Measurements from ENCODE around the gene CNPPD1.

Gene CNPPD1

DNA sequence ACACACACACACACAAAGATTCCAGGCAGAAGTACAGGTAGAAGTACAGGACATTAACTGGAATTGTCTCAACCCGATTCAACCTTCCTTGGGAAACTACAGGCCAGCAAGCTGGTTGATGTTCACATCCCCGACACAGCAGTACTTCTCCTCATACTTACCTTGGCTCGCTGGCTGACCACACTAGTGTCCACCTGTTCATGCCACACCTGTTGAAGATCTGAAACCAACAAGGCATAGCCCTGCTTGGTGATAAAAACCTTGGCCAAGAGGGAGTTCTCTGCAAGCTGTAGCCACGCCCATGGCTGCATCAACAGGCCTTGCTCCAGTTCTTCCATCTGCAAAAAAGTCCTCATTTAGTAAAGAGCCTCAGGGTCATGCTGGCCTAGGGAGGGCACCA, 18.7 kb downstream of the CNPPD1 start:
- DNase-seq = no peak

DNA sequence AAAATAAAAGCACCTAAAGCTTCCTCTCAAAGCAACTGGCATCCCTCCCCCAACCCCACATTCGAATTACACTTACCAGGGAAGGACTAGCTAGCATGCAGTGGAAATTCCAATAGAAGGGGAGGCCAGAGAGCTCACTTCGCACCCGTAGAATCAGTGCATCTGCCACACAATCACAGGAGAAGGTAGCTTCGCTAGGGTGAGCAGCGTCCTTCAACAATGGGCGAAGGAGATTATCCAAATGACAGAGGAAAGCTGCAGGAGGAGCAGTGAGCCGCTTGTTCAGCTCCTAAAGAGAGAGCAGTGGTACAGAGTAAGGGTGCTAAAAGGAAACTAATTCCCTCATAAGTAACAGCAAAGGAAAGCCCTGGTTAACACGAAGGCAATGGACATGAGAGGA, 19.3 kb downstream of the CNPPD1 start:
- DNase-seq = no peak

DNA sequence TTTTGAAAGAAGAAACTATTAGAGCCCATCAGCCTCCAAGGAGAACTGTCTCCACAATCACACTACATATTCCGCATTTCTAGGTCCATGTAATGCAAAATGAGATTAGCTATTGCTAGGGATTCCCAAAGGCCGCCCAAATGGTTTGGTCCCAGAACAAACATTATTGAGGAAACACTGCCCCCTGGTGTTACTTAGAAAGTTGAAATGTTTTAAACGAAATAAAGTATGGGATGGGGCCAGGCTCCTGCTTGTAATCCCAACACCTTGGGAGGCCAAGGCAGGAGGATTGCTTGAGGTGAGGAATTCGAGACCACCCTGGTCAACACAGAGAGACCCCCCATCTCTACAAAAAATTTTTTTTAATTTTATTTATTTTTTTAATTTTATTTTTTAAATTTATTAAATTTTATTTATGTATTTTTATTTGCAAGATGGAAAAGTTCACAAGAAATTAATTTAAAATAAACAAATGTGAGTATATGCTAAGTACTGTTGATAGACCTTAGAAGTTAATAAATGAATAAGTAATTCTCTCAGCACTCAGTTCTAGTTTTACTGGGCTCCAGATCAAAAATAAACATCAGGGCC, 21.6 kb downstream of the CNPPD1 start:
- peak; percentile 67 for DNase-seq

DNA sequence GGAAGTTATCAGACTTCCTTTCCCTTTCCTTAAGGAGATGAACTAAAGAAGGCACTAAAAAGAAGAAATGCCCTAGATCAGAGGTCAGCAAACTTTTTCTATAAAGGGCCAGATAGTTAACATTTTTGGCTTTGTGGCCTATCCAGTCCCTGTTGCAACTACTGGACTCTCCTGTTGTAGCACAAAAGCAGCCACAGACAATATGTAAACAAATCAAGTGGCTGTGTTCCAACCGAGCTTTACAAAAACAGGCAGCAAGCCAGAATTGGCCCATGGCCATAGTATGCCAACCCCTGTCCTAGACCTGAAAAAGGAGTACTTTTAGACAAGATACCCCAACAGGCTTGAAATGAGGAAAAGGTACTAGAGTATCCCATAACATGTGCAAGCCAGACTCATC, 27.1 kb downstream of the CNPPD1 start:
- DNase-seq = no peak

DNA sequence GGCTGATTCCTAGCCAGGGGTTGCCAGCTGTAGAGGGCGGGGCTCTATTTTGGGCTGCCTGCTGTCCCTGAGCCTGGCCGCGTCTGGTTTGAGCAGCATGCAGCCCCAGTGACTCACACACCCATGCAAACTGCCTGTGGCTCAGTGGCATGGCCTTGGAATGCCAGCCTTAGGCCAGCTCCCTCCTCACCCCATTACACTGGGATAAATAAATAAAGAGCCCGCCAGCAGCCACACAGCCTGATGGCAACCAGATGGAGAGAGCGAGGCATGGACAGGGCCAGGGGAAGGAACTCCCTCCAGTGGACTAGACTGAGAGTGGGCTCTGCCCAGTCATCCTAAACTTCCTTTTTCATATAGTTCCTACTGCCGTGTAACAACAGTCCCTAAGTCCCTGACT, 34.4 kb downstream of the CNPPD1 start:
- no peak for DNase-seq

DNA sequence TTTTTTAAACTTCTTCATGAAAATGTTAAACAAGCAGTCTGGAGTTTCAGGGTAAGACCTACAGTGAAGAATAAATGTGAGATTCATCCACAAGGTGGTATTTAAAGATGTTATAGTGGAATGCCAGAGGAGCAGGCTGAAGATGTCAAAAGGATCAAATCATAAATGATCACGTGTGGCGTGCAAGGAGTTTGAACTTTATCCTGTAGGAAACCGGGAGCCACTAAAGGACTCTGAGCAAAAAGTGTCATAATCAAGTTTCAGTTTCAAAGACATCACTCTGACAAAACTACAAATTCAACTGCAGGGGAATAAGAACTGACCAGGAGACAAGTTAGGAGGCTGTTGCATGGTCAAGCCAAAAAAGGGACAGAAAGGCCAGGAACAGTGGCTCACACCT, 36.0 kb downstream of the CNPPD1 start:
- DNase-seq = no peak

DNA sequence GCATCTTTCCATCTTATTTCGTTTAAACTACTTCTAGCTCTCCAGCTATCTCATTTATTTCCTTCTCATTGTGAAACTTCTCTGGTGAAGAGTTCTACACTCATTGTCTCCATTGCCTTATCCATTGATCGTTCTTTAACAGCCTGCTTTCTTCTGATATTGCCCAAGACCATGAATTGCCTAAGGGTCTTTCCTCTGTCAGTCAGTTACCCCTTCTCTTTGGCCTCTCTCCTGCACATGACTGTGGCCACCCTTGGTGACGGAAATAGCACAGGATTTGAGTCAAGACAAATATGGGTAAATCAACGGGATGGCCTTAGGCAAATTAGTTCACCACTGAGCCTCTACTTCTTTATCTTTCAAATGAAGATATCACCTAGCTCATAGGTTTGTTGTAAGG, 42.7 kb downstream of the CNPPD1 start:
- no peak for DNase-seq

DNA sequence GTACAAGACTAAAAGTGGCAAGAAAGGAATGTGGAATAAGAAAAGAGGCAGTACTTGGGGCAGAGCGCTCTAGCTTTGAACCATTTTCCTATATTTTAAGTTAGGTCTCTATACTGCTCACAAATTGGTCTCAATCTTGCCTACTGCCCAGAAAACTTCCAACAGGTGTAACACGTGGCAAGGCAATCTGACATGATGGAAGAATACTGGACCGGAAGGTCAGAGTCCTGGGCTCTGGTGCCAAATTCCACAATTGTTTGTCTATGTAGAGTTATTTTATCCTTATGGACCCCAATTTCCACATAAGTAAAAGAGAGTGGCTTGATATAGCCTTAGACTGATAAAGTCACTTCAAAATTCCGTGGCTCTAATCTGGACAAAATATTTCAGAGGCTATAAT, 45.0 kb downstream of the CNPPD1 start:
- no peak for DNase-seq

DNA sequence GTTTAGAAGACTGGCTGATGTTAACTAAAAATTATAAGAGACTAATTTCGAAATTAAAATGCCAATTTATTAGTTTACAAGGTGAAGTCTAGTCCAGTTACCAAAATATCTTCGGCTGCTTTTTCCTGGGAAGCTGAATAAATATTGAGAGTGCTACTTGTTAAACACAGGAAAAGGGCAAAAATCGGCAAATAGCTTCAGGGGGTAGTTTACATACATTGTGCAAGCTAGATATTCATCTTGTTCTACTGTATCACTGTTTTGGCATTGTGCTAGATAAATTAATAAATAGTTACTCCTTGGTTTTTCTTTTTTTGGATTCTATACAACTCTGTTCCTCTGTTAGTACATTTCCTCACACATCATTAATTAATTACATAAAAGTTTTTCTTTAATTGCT, 45.4 kb downstream of the CNPPD1 start:
- no peak for DNase-seq

DNA sequence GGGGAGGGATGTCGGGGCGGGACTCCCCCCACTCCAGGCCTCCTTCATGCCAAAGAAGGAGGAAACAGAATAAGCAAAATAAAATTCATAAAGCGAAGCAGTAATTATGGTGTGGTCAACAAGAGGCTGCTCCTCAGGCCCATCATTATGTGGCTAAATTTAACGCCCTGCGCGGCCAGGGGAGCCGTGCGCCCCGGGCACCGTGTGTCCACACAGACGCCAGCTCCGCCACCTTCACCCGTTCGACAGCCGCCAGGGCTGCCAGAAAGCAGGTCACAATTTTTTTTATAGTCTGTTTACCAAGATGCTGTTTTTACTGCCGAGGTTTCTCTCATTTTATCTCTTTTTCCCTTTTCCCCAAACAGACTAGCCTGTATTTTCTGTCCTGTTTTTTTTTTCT, 47.1 kb downstream of the CNPPD1 start:
- no peak for DNase-seq

DNA sequence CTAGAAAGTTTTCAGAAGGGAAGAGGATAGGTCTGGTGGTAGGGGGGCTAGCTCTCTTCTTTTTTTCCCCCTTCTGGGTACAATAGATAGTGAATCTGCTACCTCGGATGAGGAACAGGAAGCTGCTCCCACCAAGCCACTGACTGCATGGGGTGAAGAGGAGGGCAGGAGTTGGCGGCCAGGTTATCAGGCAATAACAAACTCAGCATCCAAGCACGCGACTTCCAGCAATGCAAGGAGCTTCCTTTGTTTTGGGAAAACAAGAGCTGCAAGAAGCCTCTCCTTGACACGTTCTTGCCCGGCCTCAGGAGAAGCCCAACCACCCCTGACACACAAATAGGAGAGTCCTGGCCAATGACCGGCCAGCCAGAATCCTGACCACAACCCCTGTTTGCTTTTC, 48.3 kb downstream of the CNPPD1 start:
- DNase-seq = no peak

DNA sequence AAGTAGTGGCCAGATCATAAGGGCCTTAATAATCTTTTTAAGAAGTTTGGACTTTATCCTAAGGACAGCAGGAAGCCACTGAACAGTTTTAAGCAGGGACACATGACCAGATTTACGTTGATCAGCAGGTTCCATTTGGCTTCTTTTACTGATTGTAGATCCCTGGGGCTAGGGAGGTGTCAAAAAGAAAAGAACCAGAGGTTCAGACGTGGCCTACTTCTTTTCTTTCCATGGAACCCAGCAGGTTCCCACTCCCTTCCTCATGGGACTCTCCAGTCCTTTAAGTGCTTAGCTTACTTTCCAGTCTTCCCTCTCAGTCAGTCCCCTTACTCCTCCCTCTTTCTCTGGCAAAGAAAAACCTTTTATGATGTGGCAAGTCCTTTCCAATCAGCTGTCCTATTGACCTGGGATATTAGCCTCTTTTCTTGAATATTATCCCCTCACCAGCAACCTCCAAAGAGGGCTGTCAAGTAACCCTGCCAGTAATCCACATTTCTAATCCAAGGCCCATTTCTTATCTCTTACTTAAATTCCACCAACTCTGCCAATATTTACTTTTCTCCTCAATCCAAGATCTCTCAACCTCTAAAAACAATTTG, 49.6 kb downstream of the CNPPD1 start:
- DNase-seq = no peak

DNA sequence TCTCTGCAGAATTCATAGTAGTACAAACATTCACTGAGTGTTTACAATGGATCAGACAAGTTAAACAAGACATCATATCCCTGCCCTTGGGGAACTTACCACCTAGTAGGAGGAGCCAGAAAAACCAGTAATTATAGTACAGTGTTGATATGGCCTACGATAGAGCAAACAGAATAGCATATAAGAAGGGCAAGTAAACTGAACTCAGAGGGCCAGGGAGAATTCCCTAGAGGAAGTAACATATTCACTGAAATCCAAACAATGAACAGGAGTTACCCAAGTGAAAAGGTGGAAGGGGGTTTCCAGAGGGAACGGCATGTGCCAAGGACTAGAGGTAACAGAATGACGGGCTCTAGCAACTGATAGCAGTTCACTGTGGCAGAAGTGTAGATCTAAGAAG, 50.2 kb downstream of the CNPPD1 start:
- DNase-seq = no peak

DNA sequence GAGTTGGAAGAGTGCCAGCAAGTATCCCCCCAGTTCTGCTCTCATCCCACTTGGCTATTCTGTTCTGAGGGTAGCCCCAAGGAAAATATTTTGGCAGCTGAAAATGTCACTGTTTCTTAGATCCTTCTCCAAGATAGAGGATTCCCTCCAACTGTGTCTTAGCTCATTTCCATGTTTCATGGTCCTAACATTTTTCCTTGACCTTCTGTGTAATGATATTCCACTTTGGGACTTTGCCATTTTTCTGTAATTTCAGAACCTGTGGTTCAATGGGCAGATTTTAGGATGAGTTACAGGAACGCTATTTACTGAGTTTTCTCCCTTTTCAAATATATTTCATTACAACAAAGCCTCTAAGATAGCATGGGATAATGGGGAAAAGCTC, 50.8 kb downstream of the CNPPD1 start:
- DNase-seq = no peak

DNA sequence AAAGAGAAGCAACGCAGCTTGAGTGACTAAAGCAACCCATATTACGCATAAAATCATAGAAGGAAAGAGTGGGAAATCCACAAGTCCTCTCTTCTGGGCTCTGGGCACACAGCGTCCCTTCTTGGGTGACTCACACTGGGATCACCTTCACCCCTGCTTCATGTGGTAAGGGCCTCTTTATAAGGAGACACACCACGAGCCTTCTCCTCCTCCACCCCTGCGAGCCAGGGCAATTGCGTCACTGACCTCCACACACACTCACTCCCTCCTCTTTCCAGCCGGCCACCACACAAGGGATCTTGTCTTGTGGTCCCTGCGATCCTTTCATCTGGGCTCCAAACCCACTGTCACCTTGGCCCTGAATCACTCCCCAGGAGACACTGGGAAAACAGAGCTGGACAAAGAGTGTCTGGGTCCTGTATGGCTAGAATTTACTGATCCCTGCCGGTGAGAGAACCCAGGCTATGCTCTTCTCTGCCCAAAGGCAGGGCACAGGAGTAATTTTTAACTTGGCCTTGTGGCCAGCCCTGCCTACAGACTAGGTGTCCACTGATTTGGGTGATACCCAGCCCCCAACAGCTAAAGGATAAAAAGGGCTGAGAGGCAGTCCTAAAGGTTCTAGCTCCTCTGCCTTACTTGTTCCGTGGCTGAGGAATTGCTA, 51.4 kb downstream of the CNPPD1 start:
- no peak for DNase-seq

DNA sequence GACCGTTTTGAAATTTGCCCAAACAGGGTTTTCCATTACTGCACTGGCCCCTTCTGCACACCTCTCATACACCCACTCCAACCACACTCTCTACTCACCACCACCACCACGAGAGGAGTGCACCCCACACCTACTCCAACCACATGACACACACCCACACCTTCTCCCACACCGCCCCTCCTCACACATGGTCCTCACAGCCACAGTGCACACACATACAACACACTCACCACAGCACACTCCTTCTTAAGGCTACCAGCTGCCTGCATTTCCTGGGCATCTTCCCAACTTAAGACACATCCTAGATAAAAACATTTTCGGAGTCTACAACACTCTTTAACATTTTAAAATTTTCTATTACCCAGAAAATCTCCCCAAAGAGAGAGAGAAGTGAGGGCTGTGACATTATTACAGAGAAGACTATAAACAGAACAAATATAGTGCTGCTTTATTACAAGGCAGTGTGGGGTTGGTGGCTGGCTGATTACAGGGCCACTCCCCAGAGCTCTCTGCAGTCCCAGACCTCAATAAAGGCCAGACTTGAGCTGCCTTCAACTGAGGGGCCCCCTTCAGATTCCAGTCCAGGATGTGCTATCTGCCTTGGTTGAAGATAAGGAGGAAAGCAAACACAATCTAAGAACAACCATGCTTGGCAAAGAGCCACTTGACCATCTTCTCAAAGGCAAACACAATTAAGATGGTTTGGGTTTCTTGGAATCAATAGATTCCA, 52.2 kb downstream of the CNPPD1 start:
- no peak for DNase-seq

DNA sequence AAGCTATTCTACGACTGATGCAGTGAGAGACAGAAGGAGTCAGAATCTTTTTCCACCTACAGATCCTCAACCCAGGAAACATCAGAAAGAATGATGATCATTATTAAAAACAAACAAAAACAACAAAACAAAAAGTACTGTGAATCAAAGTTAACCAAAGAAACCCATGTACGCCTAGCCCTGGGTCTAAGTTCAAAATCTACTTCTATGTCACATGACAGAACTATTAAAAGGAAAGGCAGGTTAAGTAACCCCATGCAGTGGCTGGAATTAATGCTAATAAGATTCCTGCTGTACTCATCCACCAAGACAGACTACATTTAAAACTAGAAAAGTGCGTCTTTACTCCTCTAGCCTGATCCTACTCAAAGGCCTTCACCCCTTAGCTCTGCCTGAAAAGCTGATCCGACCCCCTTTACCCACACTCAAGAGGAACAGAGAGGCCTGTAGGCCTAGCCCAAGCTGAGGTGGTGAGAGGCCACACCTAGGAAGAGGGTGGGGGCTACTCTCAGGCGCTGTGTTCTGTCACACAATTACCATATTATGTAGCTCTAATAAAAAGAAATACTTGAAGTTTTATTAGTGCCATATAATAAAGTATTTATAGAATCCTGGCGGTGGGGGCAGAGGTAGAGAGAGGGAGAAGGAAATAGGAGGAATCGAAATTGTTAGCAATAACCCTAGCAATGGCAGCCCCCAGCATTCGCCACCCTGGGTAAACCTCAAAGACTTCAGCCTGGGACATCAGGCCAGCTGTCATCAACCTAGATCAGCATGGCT, 53.2 kb downstream of the CNPPD1 start:
- DNase-seq = no peak

DNA sequence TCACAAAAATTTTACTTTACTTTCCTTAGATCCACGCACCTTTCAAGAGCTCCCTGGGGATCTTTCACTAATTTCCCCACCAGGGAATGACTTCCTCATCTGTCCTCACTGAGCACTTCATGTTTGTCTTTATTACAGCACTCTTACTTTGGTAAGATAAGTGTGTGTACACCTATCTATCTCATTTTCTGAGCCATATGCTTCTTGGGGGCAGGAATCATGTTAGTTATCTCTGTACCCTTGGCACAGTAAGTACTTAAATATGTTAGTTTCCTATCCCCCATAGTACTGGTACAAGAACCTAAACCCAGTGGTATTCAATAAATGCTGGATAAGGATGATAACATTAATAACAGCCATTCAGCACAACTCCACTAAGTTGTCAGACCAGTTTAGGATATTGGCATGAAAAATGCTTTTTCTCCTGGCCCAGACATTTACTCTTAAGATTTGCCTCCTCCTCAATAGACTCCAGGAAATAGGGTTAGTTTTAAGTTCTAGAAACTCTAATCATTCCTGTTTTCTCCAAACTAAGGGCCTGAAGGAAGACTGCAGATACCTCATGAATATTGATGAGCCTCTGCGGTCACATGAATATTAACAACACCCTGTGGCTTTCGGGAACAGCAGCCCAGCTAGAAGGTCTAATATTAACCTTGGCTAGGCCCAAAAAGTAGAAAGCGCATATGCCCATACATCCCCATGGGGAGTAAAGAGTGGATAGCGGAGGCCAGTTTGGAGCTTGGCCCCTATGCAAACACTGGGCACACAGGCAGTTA, 54.3 kb downstream of the CNPPD1 start:
- no peak for DNase-seq

Measured in RPMI8226 (cell line).